Keratinocyte (primary cell): ENCODE data around the gene TCFL5. TPM values are rescaled to one million over a fixed set of nuclear protein-coding genes. Genes with fewer than 3 reads are reported as not detected.

Source experiments
- DNase-seq: peaks from one replicate; pipeline ENCODE4 v3.0.0-alpha.2; 2011; ENCODE audit warnings: low read depth, missing footprints, low spot score
- FAIRE-seq: peaks from 2 replicates; lab custom pipeline; 2011; peaks lifted over from hg19 to GRCh38; lab: Jason Lieb, UNC
- H2AFZ ChIP-seq: 2 replicates; pipeline ENCODE4 v1.6.0; 2012; ENCODE audit warnings: low read length, control low read depth, inconsistent platforms; ENCODE audit not compliant: control insufficient read depth
- H3K27ac ChIP-seq: 2 replicates; pipeline ENCODE4 v1.5.1; 2011; ENCODE audit warnings: low read length; ENCODE audit not compliant: control insufficient read depth, insufficient read depth
- H3K27me3 ChIP-seq: 3 replicates; pipeline ENCODE4 v1.6.0; 2011; ENCODE audit warnings: low read length; ENCODE audit not compliant: control insufficient read depth, insufficient read depth; ENCODE audit errors: extremely low read depth
- H3K36me3 ChIP-seq, 2 experiments: 2 replicates in 1 of 2; 3 replicates in 1 of 2; pipeline ENCODE4 v1.5.1; 2011; ENCODE audit warnings: low read length in 2 of 2, mild to moderate bottlenecking in 1 of 2; ENCODE audit not compliant: control insufficient read depth in 2 of 2, insufficient read depth in 2 of 2; ENCODE audit errors: extremely low read depth in 1 of 2
- H3K4me1 ChIP-seq: 3 replicates; pipeline ENCODE4 v1.5.1; 2011; ENCODE audit warnings: low read length; ENCODE audit not compliant: control insufficient read depth, insufficient read depth; ENCODE audit errors: extremely low read depth
- H3K4me2 ChIP-seq: 3 replicates; pipeline ENCODE4 v1.6.0; 2011; ENCODE audit warnings: low read depth, low read length; ENCODE audit not compliant: control insufficient read depth, insufficient read depth; ENCODE audit errors: extremely low read depth
- H3K4me3 ChIP-seq, 3 experiments: fragments of 200-600 bp in 1 of 3; sonication (generic) in 1 of 3; 2 replicates in 2 of 3; 3 replicates in 1 of 3; pipeline ENCODE4 v1.5.1; 2011 to 2016; ENCODE audit warnings: low read length in 3 of 3, mild to moderate bottlenecking in 3 of 3, control low read depth in 2 of 3, inconsistent platforms in 1 of 3, low read depth in 1 of 3, mixed read lengths in 1 of 3, mixed run types in 1 of 3, moderate library complexity in 1 of 3; ENCODE audit not compliant: control insufficient read depth in 2 of 3, insufficient read depth in 2 of 3; ENCODE audit errors: extremely low read depth in 1 of 3
- H3K79me2 ChIP-seq: 2 replicates; pipeline ENCODE4 v1.6.0; 2012; ENCODE audit warnings: low read length; ENCODE audit not compliant: control insufficient read depth, insufficient read depth
- H3K9ac ChIP-seq: 3 replicates; pipeline ENCODE4 v1.6.0; 2011; ENCODE audit warnings: low read length; ENCODE audit not compliant: control insufficient read depth, insufficient read depth; ENCODE audit errors: extremely low read depth
- H3K9me1 ChIP-seq: 3 replicates; pipeline ENCODE4 v1.6.0; 2011; ENCODE audit warnings: low read length; ENCODE audit not compliant: control insufficient read depth, insufficient read depth; ENCODE audit errors: extremely low read depth
- H3K9me3 ChIP-seq: 2 replicates; pipeline ENCODE4 v1.5.1; 2012; ENCODE audit warnings: low read depth, low read length; ENCODE audit not compliant: control insufficient read depth
- H4K20me1 ChIP-seq: 3 replicates; pipeline ENCODE4 v1.6.0; 2011; ENCODE audit warnings: low read length; ENCODE audit not compliant: control insufficient read depth, insufficient read depth; ENCODE audit errors: extremely low read depth
- EZH2 ChIP-seq: IDR thresholded peaks from one replicate; pipeline ENCODE4 v1.6.1; 2012; ENCODE audit warnings: inconsistent platforms, mild to moderate bottlenecking, low read length, moderate library complexity
- dilution Hi-C: fragments of 300-500 bp; cut with MboI; formaldehyde crosslinking; loops from one replicate; pipeline ENCODE4 v1.7.0; 2020; ENCODE audit warnings: low sequenced_read_pairs; ENCODE audit not compliant: extremely low pct_ligation_motif_present
- polyA plus RNA-seq, 5 experiments: library from polyadenylated mRNA; depleted of rRNA in 3 of 5; stranded (reverse) in 3 of 5; stranded (forward) in 1 of 5; unstranded in 1 of 5; fragments of >200 nt; gene quantifications; 1 replicate in 1 of 5; 2 replicates in 3 of 5; 3 replicates in 1 of 5; pipeline versions ENCODE4 v1.2.1 to v1.2.3, GENCODE V29; 2011 to 2012; ENCODE audit warnings: missing spikeins in 2 of 5, low read depth in 1 of 5, low replicate concordance in 1 of 5
- TF ChIP-seq, protein P1 (sequence below), 3 experiments: IDR thresholded peaks in 1 of 3; conservative IDR thresholded peaks in 1 of 3; optimal IDR thresholded peaks in 1 of 3; 2 replicates in 2 of 3; 3 replicates in 1 of 3; pipeline versions ENCODE3 to v1.5.1; 2011; ENCODE audit warnings: low read length in 3 of 3, mild to moderate bottlenecking in 3 of 3, moderate library complexity in 2 of 3, control low read depth in 1 of 3, inconsistent platforms in 1 of 3; ENCODE audit not compliant: insufficient read depth in 2 of 3; ENCODE audit errors: extremely low read depth in 1 of 3

Gene TCFL5
- polyA plus RNA-seq, 1 donor (not counting 4 experiments of a cell fraction or from before 2014, with no cell fraction given): 14.6 TPM

GRCh38 chr20:62910217-62910766 is 48.7 kb upstream of the TCFL5 start:
- no peak overlapping the region for H3K4me2 ChIP-seq
- no peaks in the 10 kb centered on the region for H3K9me1 ChIP-seq
- no peak for TF ChIP-seq EZH2
- TF ChIP-seq, protein P1, sequence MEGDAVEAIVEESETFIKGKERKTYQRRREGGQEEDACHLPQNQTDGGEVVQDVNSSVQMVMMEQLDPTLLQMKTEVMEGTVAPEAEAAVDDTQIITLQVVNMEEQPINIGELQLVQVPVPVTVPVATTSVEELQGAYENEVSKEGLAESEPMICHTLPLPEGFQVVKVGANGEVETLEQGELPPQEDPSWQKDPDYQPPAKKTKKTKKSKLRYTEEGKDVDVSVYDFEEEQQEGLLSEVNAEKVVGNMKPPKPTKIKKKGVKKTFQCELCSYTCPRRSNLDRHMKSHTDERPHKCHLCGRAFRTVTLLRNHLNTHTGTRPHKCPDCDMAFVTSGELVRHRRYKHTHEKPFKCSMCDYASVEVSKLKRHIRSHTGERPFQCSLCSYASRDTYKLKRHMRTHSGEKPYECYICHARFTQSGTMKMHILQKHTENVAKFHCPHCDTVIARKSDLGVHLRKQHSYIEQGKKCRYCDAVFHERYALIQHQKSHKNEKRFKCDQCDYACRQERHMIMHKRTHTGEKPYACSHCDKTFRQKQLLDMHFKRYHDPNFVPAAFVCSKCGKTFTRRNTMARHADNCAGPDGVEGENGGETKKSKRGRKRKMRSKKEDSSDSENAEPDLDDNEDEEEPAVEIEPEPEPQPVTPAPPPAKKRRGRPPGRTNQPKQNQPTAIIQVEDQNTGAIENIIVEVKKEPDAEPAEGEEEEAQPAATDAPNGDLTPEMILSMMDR (optimal IDR thresholded peaks at IDR 0.05 in 1 of 3, IDR thresholded peaks at IDR 0.05 in 1 of 3, conservative IDR thresholded peaks at IDR 0.05 in 1 of 3; ENCODE audit: extremely low read depth in 1 of 3, insufficient read depth in 2 of 3, low read length in 3 of 3): no peak
- peaks cover 28% of the 10 kb centered on the region for H4K20me1 ChIP-seq
- H3K27me3 ChIP-seq: no peaks in the 10 kb centered on the region
- DNase-seq (no peak), FAIRE-seq (no peak)
- dilution Hi-C loops: no loop called here
- no peak overlapping the region for H2AFZ ChIP-seq
- H3K4me3 ChIP-seq: no peak overlapping the region
- no peak overlapping the region for H3K9ac ChIP-seq
- peaks cover 80% of the 10 kb centered on the region for H3K79me2 ChIP-seq
- peaks cover 53 to 73% of the 10 kb centered on the region in 2 experiments for H3K36me3 ChIP-seq
- no peak overlapping the region for H3K27ac ChIP-seq
- H3K9me3 ChIP-seq: no peaks in the 10 kb centered on the region
- H3K4me1 ChIP-seq: no peaks in the 10 kb centered on the region

GRCh38 chr20:62908971-62909791 is 47.6 kb upstream of the TCFL5 start:
- H4K20me1 ChIP-seq: peaks cover 22% of the 10 kb centered on the region
- FAIRE-seq: no peak
- no peaks in the 10 kb centered on the region for H3K4me1 ChIP-seq
- no peaks in the 10 kb centered on the region for H3K27me3 ChIP-seq
- DNase-seq: no peak
- no peak overlapping the region for H3K4me3 ChIP-seq
- no peaks in the 10 kb centered on the region for H3K9me3 ChIP-seq
- no peaks in the 10 kb centered on the region for H3K9me1 ChIP-seq
- H3K9ac ChIP-seq: no peak overlapping the region
- H3K27ac ChIP-seq: no peak overlapping the region
- TF ChIP-seq, protein P1 (optimal IDR thresholded peaks at IDR 0.05 in 1 of 3, IDR thresholded peaks at IDR 0.05 in 1 of 3, conservative IDR thresholded peaks at IDR 0.05 in 1 of 3; ENCODE audit: extremely low read depth in 1 of 3, insufficient read depth in 2 of 3, low read length in 3 of 3): no peak
- TF ChIP-seq EZH2: no peak
- dilution Hi-C loops: no loop called here
- no peak overlapping the region for H2AFZ ChIP-seq
- no peak overlapping the region for H3K4me2 ChIP-seq
- H3K36me3 ChIP-seq: peaks cover 55 to 77% of the 10 kb centered on the region in 2 experiments
- H3K79me2 ChIP-seq: peaks cover 68% of the 10 kb centered on the region
